Panc1 (cell line): ENCODE data around the gene NHP2.

ENCODE experiments used
- POLR2AphosphoS5 ChIP-seq: IDR thresholded peaks from 2 replicates; pipeline ENCODE4 v1.6.1; 2012; ENCODE audit warnings: mild to moderate bottlenecking, low read depth, low read length, moderate library complexity
- TCF7L2 ChIP-seq: IDR thresholded peaks from 2 replicates; pipeline ENCODE4 v1.6.1; 2011; ENCODE audit warnings: mild to moderate bottlenecking, low read depth, low read length, inconsistent platforms
- TF ChIP-seq, protein P1 (sequence below): fragments of 450-650 bp; IDR thresholded peaks from 2 replicates; pipeline ENCODE4 v1.5.1; 2017; ENCODE audit warnings: mild to moderate bottlenecking
- TF ChIP-seq, protein P2 (sequence below), 2 experiments: IDR thresholded peaks; 2 replicates each; pipeline ENCODE4 v1.6.1; 2011 to 2012; ENCODE audit warnings: low read depth in 2 of 2, control low read depth in 1 of 2, low read length in 1 of 2, mild to moderate bottlenecking in 1 of 2, moderate library complexity in 1 of 2; ENCODE audit not compliant: insufficient read depth in 1 of 2

DNA sequence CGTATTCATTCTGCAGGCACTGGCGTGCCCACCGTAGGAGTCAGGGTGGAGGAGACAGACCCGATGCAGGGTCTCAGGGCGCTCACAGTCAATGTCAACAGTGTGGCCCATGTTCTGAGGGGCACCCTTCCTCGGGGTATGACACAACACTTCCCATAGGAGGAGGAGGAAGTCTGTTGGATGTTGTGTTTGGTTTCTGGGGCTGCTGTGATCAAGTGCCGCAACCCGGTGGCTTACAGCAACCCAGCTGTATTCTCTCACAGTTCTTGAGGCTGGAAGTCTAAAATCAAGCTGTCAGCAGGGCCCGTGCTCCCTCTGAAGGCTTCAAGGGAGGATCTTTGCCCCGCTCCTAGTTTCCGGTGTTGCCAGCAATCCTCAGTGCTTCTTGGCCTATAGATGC lies 45.0 kb upstream of the NHP2 start:
- TF ChIP-seq, protein P1, sequence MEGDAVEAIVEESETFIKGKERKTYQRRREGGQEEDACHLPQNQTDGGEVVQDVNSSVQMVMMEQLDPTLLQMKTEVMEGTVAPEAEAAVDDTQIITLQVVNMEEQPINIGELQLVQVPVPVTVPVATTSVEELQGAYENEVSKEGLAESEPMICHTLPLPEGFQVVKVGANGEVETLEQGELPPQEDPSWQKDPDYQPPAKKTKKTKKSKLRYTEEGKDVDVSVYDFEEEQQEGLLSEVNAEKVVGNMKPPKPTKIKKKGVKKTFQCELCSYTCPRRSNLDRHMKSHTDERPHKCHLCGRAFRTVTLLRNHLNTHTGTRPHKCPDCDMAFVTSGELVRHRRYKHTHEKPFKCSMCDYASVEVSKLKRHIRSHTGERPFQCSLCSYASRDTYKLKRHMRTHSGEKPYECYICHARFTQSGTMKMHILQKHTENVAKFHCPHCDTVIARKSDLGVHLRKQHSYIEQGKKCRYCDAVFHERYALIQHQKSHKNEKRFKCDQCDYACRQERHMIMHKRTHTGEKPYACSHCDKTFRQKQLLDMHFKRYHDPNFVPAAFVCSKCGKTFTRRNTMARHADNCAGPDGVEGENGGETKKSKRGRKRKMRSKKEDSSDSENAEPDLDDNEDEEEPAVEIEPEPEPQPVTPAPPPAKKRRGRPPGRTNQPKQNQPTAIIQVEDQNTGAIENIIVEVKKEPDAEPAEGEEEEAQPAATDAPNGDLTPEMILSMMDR, result no peak
- TF ChIP-seq POLR2AphosphoS5, result no peak
- TF ChIP-seq, protein P2, sequence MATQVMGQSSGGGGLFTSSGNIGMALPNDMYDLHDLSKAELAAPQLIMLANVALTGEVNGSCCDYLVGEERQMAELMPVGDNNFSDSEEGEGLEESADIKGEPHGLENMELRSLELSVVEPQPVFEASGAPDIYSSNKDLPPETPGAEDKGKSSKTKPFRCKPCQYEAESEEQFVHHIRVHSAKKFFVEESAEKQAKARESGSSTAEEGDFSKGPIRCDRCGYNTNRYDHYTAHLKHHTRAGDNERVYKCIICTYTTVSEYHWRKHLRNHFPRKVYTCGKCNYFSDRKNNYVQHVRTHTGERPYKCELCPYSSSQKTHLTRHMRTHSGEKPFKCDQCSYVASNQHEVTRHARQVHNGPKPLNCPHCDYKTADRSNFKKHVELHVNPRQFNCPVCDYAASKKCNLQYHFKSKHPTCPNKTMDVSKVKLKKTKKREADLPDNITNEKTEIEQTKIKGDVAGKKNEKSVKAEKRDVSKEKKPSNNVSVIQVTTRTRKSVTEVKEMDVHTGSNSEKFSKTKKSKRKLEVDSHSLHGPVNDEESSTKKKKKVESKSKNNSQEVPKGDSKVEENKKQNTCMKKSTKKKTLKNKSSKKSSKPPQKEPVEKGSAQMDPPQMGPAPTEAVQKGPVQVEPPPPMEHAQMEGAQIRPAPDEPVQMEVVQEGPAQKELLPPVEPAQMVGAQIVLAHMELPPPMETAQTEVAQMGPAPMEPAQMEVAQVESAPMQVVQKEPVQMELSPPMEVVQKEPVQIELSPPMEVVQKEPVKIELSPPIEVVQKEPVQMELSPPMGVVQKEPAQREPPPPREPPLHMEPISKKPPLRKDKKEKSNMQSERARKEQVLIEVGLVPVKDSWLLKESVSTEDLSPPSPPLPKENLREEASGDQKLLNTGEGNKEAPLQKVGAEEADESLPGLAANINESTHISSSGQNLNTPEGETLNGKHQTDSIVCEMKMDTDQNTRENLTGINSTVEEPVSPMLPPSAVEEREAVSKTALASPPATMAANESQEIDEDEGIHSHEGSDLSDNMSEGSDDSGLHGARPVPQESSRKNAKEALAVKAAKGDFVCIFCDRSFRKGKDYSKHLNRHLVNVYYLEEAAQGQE (IDR thresholded peaks at IDR 0.05; ENCODE audit: insufficient read depth in 1 of 2, low read depth in 2 of 2, low read length in 1 of 2), result no peak
- no peak for TF ChIP-seq TCF7L2
